Measurements from ENCODE around the gene ST7. TPM values are rescaled to one million over a fixed set of nuclear protein-coding genes. Genes with fewer than 3 reads are reported as not detected.

ST7 gene
- polyA plus RNA-seq, 1 donor from 2014 or later: 76.8 TPM

- H3K9me2 ChIP-seq (ENCODE audit: insufficient read depth, low read length): no peaks in the 10 kb centered on the region
- peaks cover 67% of the 10 kb centered on the region for H3K79me2 ChIP-seq (replicated peaks; ENCODE audit: insufficient read depth, low read length)
- no peak overlapping the region for H3K4me3 ChIP-seq (ENCODE audit: low read length)
- H4K20me1 ChIP-seq (ENCODE audit: insufficient read depth): peaks cover 22% of the 10 kb centered on the region
- no peak overlapping the region for H2AFZ ChIP-seq (ENCODE audit: low read depth, low read length)
- H3K9me3 ChIP-seq (ENCODE audit: low read length): no peaks in the 10 kb centered on the region
- H3F3A ChIP-seq (ENCODE audit: insufficient read depth, low read length, poor library complexity, severe bottlenecking): no peaks in the 10 kb centered on the region
- no peak overlapping the region for H3K9ac ChIP-seq (ENCODE audit: low read length)
- no peaks in the 10 kb centered on the region for H3K27me3 ChIP-seq (ENCODE audit: insufficient read depth, low read depth, low read length)
- no peak overlapping the region for H3K27ac ChIP-seq (ENCODE audit: low read length)
- H3K4me2 ChIP-seq (ENCODE audit: low read length): no peak overlapping the region
- peaks cover 14% of the 10 kb centered on the region for H3K36me3 ChIP-seq (ENCODE audit: insufficient read depth, low read length)
- TF ChIP-seq CTCF (IDR thresholded peaks at IDR 0.05; ENCODE audit: poor library complexity, severe bottlenecking) (no peak), MXI1 (conservative IDR thresholded peaks at IDR 0.05; ENCODE audit: poor library complexity, severe bottlenecking) (no peak), TAF1 (IDR thresholded peaks at IDR 0.05; ENCODE audit: low read depth) (no peak), REST (IDR thresholded peaks at IDR 0.05; ENCODE audit: borderline replicate concordance) (no peak), EZH2 (IDR thresholded peaks at IDR 0.05; ENCODE audit: borderline replicate concordance, insufficient read depth, low read length, poor library complexity, severe bottlenecking) (no peak), EP300 (conservative IDR thresholded peaks at IDR 0.05; ENCODE audit: poor library complexity, severe bottlenecking) (no peak), SMC3 (conservative IDR thresholded peaks at IDR 0.05; ENCODE audit: poor library complexity) (no peak), POLR2AphosphoS5 (IDR thresholded peaks at IDR 0.05) (no peak), RAD21 (conservative IDR thresholded peaks at IDR 0.05) (no peak)
Observed at GRCh38 chr7:117048882-117049281, 95.6 kb downstream of the ST7 start.

- Histone ChIP-seq H3F3A (ENCODE audit: insufficient read depth, low read length, poor library complexity, severe bottlenecking) (no peaks in the 10 kb centered on the region), H2AFZ (ENCODE audit: low read depth, low read length) (no peak overlapping the region), H3K9me3 (ENCODE audit: low read length) (no peaks in the 10 kb centered on the region), H3K79me2 (replicated peaks; ENCODE audit: insufficient read depth, low read length) (peaks cover 58% of the 10 kb centered on the region), H3K9me2 (ENCODE audit: insufficient read depth, low read length) (no peaks in the 10 kb centered on the region), H3K4me3 (ENCODE audit: low read length) (no peak overlapping the region), H4K20me1 (ENCODE audit: insufficient read depth) (peaks cover 18% of the 10 kb centered on the region), H3K36me3 (ENCODE audit: insufficient read depth, low read length) (peaks cover 6% of the 10 kb centered on the region), H3K9ac (ENCODE audit: low read length) (no peak overlapping the region), H3K27me3 (ENCODE audit: insufficient read depth, low read depth, low read length) (no peaks in the 10 kb centered on the region), H3K27ac (ENCODE audit: low read length) (no peak overlapping the region), H3K4me2 (ENCODE audit: low read length) (no peak overlapping the region)
- no peak for TF ChIP-seq REST (IDR thresholded peaks at IDR 0.05; ENCODE audit: borderline replicate concordance)
- no peak for TF ChIP-seq MXI1 (conservative IDR thresholded peaks at IDR 0.05; ENCODE audit: poor library complexity, severe bottlenecking)
- no peak for TF ChIP-seq SMC3 (conservative IDR thresholded peaks at IDR 0.05; ENCODE audit: poor library complexity)
- no peak for TF ChIP-seq POLR2AphosphoS5 (IDR thresholded peaks at IDR 0.05)
- no peak for TF ChIP-seq RAD21 (conservative IDR thresholded peaks at IDR 0.05)
- no peak for TF ChIP-seq CTCF (IDR thresholded peaks at IDR 0.05; ENCODE audit: poor library complexity, severe bottlenecking)
- TF ChIP-seq TAF1 (IDR thresholded peaks at IDR 0.05; ENCODE audit: low read depth): no peak
- TF ChIP-seq EZH2 (IDR thresholded peaks at IDR 0.05; ENCODE audit: borderline replicate concordance, insufficient read depth, low read length, poor library complexity, severe bottlenecking): no peak
- TF ChIP-seq EP300 (conservative IDR thresholded peaks at IDR 0.05; ENCODE audit: poor library complexity, severe bottlenecking): no peak
Observed at GRCh38 chr7:117051808-117052207, 98.5 kb downstream of the ST7 start.
